Muscle layer of colon (tissue), 2 donors: ENCODE data around the gene YIF1B.

Source experiments
- H3K27ac ChIP-seq: one replicate; pipeline ENCODE4 v1.7.0; 2013; ENCODE audit warnings: low read depth, mild to moderate bottlenecking, low read length, moderate library complexity
- H3K27me3 ChIP-seq, 2 donors: one replicate each; pipeline ENCODE4 v1.7.0; 2013; ENCODE audit warnings: low read length in 2 of 2, mild to moderate bottlenecking in 2 of 2; ENCODE audit not compliant: insufficient read depth in 2 of 2, control insufficient read depth in 1 of 2
- H3K36me3 ChIP-seq: one replicate; pipeline ENCODE4 v1.7.0; 2013; ENCODE audit warnings: mild to moderate bottlenecking, low read length; ENCODE audit not compliant: insufficient read depth
- H3K4me1 ChIP-seq: one replicate; pipeline ENCODE4 v1.7.0; 2013; ENCODE audit warnings: mild to moderate bottlenecking, low read length; ENCODE audit not compliant: insufficient read depth
- H3K4me3 ChIP-seq, 2 donors: one replicate each; pipeline ENCODE4 v1.7.0; 2013; ENCODE audit warnings: low read length in 2 of 2, low read depth in 1 of 2, mild to moderate bottlenecking in 1 of 2, moderate library complexity in 1 of 2
- H3K9ac ChIP-seq: one replicate; pipeline ENCODE4 v1.7.0; 2013; ENCODE audit warnings: low read length
- H3K9me3 ChIP-seq: one replicate; pipeline ENCODE4 v1.7.0; 2013; ENCODE audit warnings: mild to moderate bottlenecking, low read length
- donor health status: abdominal sarcoma.
- donor health status: Adenocarcinoma of cecum.

Gene YIF1B

GRCh38 chr19:38326591-38326990 is 10.8 kb upstream of the YIF1B start:
- Histone ChIP-seq H3K36me3 (peaks cover 30% of the 10 kb centered on the region), H3K27ac (no peak overlapping the region), H3K4me1 (peaks cover 7% of the 10 kb centered on the region), H3K27me3 (no peaks in the 10 kb centered on the region), H3K9me3 (no peaks in the 10 kb centered on the region), H3K9ac (no peak overlapping the region), H3K4me3 (no peak overlapping the region)

DNA sequence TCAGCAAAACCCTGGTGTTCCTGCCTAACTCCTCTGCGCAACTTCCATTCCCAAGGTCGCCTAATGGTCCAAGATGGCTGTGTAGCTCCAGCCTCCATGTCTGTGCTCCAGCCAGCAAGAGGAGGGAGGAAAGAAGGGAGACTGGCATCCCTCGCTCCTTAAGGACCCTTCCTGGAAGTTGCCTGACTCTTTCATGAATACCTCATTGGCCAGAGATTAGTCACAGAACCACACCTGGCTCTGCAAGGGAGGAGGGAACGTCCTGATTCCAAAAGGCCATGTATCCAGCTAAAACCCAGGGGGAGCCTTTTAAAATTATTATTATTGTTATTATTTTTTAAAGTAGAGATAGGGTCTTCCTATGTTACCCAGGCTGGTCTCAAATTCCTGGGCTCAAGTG is 8.7 kb upstream of the YIF1B start:
- no peaks in the 10 kb centered on the region for H3K27me3 ChIP-seq

DNA sequence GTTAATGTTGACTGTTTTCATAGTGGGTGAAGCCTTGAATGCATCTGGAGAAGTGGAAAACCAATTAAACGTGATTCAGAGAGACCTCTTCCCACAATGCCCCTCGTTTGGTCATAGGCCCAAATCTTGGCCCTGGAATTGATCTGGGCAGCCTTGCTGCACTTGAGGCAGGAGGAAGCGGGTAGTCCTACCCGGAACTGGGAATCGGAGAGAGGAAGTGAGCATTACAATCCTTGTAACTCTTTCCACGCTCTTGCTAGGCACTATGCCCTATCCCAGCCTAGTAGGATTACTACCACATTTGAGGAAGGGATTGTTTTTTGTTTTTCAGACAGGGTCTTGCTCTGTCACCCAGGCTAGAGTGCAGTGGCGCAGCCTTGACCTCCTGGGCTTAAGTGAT is 7.5 kb upstream of the YIF1B start:
- no peaks in the 10 kb centered on the region for H3K9me3 ChIP-seq
- peaks cover 30% of the 10 kb centered on the region for H3K4me1 ChIP-seq
- no peak overlapping the region for H3K9ac ChIP-seq
- H3K4me3 ChIP-seq = no peak overlapping the region
- H3K36me3 ChIP-seq = peaks cover 28% of the 10 kb centered on the region
- no peaks in the 10 kb centered on the region for H3K27me3 ChIP-seq
- peak overlapping the region; percentile 16 for H3K27ac ChIP-seq

More for the DNA sequence above, 8.7 kb upstream of the YIF1B start:
- Histone ChIP-seq H3K9me3 (no peaks in the 10 kb centered on the region), H3K4me3 (no peak overlapping the region), H3K27ac (no peak overlapping the region), H3K4me1 (peaks cover 19% of the 10 kb centered on the region), H3K36me3 (peaks cover 30% of the 10 kb centered on the region), H3K9ac (no peak overlapping the region)

DNA sequence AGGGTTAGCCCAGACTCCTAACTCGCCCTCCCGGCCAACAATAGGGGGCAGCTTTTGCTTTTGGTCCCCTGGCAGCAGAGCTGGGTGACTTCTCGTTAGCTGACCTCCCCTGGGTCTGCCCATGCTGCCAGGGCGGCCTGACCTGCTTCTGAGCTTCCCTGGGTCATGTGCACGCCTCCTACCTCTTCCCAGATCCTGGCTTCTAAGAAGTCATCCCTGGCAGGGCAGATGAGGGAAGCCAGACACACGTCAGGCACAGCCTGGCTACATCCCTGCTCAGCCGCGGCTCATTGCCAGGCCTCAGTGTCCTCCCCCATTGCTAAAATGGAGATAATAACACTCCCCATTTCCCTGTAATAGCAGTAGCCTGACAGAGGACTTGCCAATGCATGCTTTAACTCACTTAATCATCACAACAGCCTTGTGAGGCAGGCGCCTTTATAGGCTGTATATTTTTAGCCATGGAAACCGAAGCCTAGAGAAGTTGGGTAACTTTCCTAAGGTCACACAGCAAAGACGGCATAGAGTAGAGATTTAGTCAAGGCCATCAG is 6.0 kb upstream of the YIF1B start:
- Histone ChIP-seq H3K4me3 (peak overlapping the region; percentile 11 to 81), H3K9me3 (no peaks in the 10 kb centered on the region), H3K27me3 (no peaks in the 10 kb centered on the region), H3K9ac (peak overlapping the region; percentile 71), H3K4me1 (peaks cover 33% of the 10 kb centered on the region), H3K27ac (peak overlapping the region; percentile 86), H3K36me3 (peaks cover 12% of the 10 kb centered on the region)

- H3K27me3 ChIP-seq = no peaks in the 10 kb centered on the region
- no peaks in the 10 kb centered on the region for H3K9me3 ChIP-seq
- H3K36me3 ChIP-seq = peaks cover 9% of the 10 kb centered on the region
- H3K27ac ChIP-seq = peak overlapping the region; percentile 86
- peaks cover 39% of the 10 kb centered on the region for H3K4me1 ChIP-seq
- peak overlapping the region; percentile 51 to 81 for H3K4me3 ChIP-seq
- peak overlapping the region; percentile 71 for H3K9ac ChIP-seq
These were observed 5.2 kb upstream of the YIF1B start for GRCh38 chr19:38320969-38321339.

DNA sequence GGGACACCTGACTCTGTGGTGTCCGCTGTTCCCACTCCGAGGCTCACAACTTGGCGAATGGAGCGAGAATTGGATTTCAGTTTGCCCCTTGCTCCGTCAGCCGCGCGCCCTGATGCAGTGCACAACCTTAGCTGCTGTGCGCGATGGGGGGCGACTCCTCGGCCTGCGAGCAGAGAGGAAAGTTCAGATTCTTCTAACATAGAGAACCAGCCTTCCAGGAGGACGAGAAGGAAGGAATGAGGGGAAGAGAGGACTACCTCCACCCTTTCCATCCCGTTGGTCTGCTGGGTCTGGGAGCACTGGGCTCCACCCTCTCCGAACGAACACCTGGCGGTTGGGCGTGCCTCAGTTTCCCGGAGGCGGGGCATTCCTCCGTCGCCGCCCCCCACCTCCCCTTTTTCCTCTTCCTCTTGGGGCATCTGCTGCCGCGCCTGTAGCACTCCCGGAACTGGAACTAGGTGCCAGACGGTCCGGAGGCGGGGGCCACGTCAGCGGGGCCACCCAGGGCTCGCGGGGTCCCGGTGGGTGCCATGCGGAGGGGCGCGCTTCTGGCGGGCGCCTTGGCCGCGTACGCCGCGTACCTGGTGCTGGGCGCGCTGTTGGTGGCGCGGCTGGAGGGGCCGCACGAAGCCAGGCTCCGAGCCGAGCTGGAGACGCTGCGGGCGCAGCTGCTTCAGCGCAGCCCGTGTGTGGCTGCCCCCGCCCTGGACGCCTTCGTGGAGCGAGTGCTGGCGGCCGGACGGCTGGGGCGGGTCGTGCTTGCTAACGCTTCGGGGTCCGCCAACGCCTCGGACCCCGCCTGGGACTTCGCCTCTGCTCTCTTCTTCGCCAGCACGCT is 3.9 kb upstream of the YIF1B start, which contains the start of gene KCNK6:
KCNK6 (plus strand) TSS at position 425 of the 838 bp plus-strand sequence; CDS start at position 531, 106 bp downstream.
- Histone ChIP-seq H3K27me3 (no peaks in the 10 kb centered on the region), H3K4me1 (peaks cover 44% of the 10 kb centered on the region), H3K36me3 (peaks cover 5% of the 10 kb centered on the region), H3K9ac (peak within 1 kb of the TSS; percentile 71), H3K9me3 (no peaks in the 10 kb centered on the region), H3K4me3 (peak within 1 kb of the TSS; percentile 81 to 91), H3K27ac (peak within 1 kb of the TSS; percentile 86)

DNA sequence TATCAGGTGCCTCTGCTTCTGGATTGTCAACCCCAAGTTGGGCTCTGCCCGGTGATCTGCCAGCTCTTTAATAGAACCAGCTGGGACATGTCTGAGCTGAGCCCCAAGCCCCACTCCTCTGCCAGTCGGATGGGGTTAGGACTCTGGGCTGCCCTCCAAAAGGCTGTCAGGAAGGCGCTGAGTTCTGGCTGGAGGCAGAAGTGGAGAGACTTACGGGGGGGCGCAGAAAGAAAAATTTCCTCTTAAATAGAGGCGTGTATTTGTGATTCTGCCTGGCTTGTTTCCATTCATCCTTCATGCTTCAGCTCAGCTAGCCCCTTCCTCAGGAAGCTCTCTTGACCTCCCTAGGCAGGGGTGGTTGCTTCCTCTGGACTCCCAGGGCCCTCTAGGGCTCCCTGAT is 2.9 kb upstream of the YIF1B start:
- Histone ChIP-seq H3K9me3 (no peaks in the 10 kb centered on the region), H3K9ac (peak overlapping the region; percentile 71), H3K36me3 (no peaks in the 10 kb centered on the region), H3K4me1 (peaks cover 44% of the 10 kb centered on the region), H3K27ac (peak overlapping the region; percentile 86), H3K27me3 (no peaks in the 10 kb centered on the region), H3K4me3 (peak overlapping the region in 1 of 2 donors; percentile 81)

- Histone ChIP-seq H3K27ac (peak overlapping the region; percentile 19), H3K27me3 (no peaks in the 10 kb centered on the region), H3K9me3 (no peaks in the 10 kb centered on the region), H3K4me3 (peak overlapping the region in 1 of 2 donors; percentile 65), H3K9ac (no peak overlapping the region), H3K36me3 (no peaks in the 10 kb centered on the region), H3K4me1 (peaks cover 40% of the 10 kb centered on the region)
These were observed 1.4 kb upstream of the YIF1B start for GRCh38 chr19:38317104-38317612.

DNA sequence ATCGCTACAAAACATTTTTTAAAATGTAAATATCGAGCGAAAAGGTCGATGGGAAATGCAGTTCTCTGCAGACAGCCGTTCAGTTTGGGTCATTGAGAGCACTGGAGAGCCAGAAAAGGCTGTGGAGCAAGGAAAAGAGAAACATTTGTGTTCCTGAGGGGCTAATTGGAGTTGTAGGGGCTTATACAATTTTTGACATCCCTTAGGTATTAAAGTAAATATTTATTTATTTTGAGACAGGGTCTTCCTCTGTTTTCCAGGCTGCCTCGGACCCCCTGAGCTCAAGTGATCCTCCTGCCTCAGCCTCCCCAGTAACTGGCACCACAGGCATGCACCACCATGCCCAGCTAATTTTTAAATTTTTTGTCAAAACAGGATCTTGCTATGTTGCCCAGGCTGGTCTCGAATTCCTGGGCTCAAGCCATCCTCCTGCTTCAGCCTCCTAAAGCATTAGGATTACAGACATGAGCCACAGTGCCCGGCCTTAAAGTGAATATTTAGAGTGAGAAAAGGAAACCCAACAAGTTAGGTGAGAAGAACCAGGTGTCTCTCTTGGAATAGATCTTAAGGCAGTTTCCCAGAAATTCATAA is 825 bp upstream of the YIF1B start:
- Histone ChIP-seq H3K9ac (no peak overlapping the region), H3K27me3 (no peaks in the 10 kb centered on the region), H3K4me3 (peak overlapping the region; percentile 16 to 65), H3K9me3 (no peaks in the 10 kb centered on the region), H3K36me3 (no peaks in the 10 kb centered on the region), H3K4me1 (peaks cover 37% of the 10 kb centered on the region), H3K27ac (peak overlapping the region; percentile 61)

GRCh38 chr19:38310986-38311385 is 4.8 kb downstream of the YIF1B start:
- peaks cover 14% of the 10 kb centered on the region for H3K36me3 ChIP-seq
- no peak overlapping the region for H3K9ac ChIP-seq
- H3K4me1 ChIP-seq = peaks cover 5% of the 10 kb centered on the region
- H3K9me3 ChIP-seq = no peaks in the 10 kb centered on the region
- no peaks in the 10 kb centered on the region for H3K27me3 ChIP-seq
- H3K4me3 ChIP-seq = no peak overlapping the region
- no peak overlapping the region for H3K27ac ChIP-seq

- Histone ChIP-seq H3K27me3 (no peaks in the 10 kb centered on the region), H3K4me1 (peaks cover 3% of the 10 kb centered on the region), H3K27ac (no peak overlapping the region), H3K9ac (no peak overlapping the region), H3K4me3 (no peak overlapping the region), H3K36me3 (peaks cover 14% of the 10 kb centered on the region), H3K9me3 (no peaks in the 10 kb centered on the region)
These were observed 5.5 kb downstream of the YIF1B start for GRCh38 chr19:38310279-38310670.
